Subcutaneous abdominal adipose tissue (tissue), 5 donors: Measurements from ENCODE around the gene IL22RA1.
A peak's percentile ranks its signal among the peaks of the same experiment; 100 is the strongest.

Experiments
- H3K27ac ChIP-seq: one replicate; pipeline ENCODE4 v1.7.0; 2013; ENCODE audit warnings: low read depth, mild to moderate bottlenecking, inconsistent platforms, low read length, moderate library complexity
- H3K27me3 ChIP-seq, 5 donors: one replicate each; pipeline ENCODE4 v1.7.0; 2013; ENCODE audit warnings: low read length in 5 of 5, inconsistent platforms in 1 of 5; ENCODE audit not compliant: control insufficient read depth in 5 of 5, insufficient read depth in 4 of 5
- H3K36me3 ChIP-seq, 5 donors: one replicate each; pipeline ENCODE4 v1.7.0; 2013; ENCODE audit warnings: low read length in 5 of 5; ENCODE audit not compliant: control insufficient read depth in 5 of 5, insufficient read depth in 5 of 5
- H3K4me1 ChIP-seq, 5 donors: one replicate each; pipeline ENCODE4 v1.7.0; 2013; ENCODE audit warnings: low read length in 5 of 5, mild to moderate bottlenecking in 3 of 5, moderate library complexity in 1 of 5; ENCODE audit not compliant: control insufficient read depth in 5 of 5, insufficient read depth in 5 of 5
- H3K4me3 ChIP-seq, 5 donors: one replicate each; pipeline ENCODE4 v1.7.0; 2013; ENCODE audit warnings: low read length in 5 of 5, low read depth in 1 of 5
- H3K9ac ChIP-seq, 5 donors: one replicate each; pipeline ENCODE4 v1.7.0; 2013; ENCODE audit warnings: low read length in 5 of 5, mild to moderate bottlenecking in 4 of 5, moderate library complexity in 3 of 5
- H3K9me3 ChIP-seq, 5 donors: one replicate each; pipeline ENCODE4 v1.7.0; 2013; ENCODE audit warnings: low read length in 5 of 5; ENCODE audit not compliant: control insufficient read depth in 5 of 5
- donor health status: healthy.
- donor health status: healthy.
- donor health status: healthy.
- donor health status: healthy.
- donor health status: healthy.

The IL22RA1 gene

DNA sequence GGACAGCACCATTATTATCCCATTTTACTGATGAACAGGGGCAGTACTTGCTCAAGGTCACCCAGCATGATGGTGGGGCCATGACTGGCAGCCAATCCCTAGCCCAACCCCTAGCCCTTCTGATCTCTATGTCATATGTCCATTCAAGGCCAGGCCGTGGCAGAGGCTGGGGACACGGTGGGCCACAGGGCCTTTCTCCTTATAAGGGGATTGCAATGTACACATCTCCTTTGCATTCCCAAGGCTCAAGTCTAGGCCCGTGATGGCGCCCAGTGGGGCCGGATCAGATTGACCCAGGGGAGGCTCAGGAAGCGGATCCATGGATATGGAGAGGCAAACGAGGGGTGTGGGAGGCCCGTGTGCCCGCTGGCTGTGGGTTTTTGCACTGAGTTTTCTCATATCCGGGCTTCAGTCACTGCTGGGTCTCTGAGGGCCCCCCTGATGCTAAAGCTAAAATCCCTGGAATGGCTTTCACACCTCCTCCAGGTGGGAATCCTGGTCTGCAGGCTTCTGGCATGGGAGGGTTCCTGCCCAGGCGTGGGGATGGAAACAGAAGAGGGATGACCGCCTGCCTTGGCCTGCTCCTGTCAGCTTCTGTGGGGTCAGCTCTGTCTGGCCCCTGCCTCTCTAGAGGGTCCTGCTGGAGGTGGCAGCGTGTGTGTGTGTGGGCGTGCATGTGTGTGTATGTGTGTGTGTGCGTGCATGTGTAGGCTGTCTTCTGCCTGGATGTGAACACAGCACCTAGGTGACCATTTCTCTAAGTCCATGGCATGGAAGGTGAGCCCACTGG lies 33.1 kb downstream of the IL22RA1 start:
- Histone ChIP-seq H3K4me1 (peaks cover 2 to 38% (median 30%) of the 10 kb centered on the region in 5 donors), H3K36me3 (no peaks in the 10 kb centered on the region), H3K4me3 (no peak overlapping the region), H3K27me3 (peaks cover 0 to 22% (median 3%) of the 10 kb centered on the region in 5 donors), H3K27ac (no peak overlapping the region), H3K9ac (peak overlapping the region in 1 of 5 donors; percentile 30), H3K9me3 (no peaks in the 10 kb centered on the region)

DNA sequence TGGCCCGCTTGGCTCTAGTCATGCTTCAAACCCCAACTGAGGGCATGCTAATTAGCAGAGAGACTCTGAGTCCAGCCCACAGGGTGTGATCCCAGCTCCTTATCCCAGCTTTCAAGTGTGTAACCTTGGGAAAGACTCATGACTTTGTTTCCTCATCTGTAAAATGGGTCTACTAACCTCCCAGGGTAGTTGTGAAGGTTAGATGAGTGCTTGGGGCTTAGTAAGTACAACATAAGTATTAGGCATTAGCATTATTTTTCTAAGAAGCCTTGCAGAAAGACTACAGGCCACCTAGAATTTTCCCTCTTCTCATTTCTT lies 33.8 kb downstream of the IL22RA1 start:
- Histone ChIP-seq H3K9ac (no peak overlapping the region), H3K9me3 (no peaks in the 10 kb centered on the region), H3K4me1 (peaks cover 2 to 38% (median 30%) of the 10 kb centered on the region in 5 donors), H3K27ac (no peak overlapping the region), H3K4me3 (no peak overlapping the region), H3K36me3 (no peaks in the 10 kb centered on the region), H3K27me3 (peaks cover 0 to 22% (median 3%) of the 10 kb centered on the region in 5 donors)

DNA sequence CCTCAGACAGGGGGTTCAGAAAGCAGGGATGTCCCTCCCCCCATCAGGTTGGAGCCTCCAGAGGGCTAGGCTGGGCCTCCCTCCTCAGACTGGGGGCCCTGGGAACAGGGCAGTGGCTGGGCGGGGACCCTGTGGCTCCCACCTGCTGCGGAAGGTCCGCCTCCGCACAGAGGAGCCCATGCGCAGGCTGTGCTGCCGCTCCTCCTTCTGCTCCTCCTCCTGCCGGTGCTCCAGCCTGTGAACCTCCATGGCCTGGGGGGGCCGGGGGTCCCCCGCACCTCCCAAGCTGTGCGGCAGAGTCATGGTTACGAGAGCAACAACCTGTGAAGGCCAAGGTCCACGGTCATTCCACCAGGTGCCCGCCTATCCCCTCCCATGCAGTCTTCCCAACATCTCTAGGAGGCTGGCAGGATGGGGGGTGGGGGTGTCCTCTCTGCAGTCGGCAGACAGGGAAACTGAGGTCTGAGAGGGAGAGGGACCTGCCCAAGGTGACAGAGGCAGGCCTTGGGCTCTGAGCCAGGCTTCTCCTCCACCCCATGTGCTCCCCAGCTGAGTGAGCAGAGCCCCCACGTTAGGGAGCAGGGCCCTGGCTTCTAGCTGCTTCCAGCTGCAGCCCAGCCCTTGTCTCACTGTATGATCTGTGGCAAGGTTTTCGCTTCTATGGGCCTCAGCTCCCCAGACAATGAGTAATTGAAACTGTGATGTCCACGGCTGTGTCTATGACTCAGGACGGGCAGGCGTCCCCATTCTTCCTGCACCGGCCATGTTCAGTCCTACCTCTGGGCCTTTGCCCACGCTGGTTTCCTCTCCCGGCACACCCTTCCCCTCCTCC lies 34.4 kb downstream of the IL22RA1 start:
- Histone ChIP-seq H3K9ac (no peak overlapping the region), H3K27me3 (peaks cover 0 to 20% (median 3%) of the 10 kb centered on the region in 5 donors), H3K36me3 (no peaks in the 10 kb centered on the region), H3K27ac (no peak overlapping the region), H3K4me3 (no peak overlapping the region), H3K4me1 (peaks cover 2 to 38% (median 30%) of the 10 kb centered on the region in 5 donors), H3K9me3 (no peaks in the 10 kb centered on the region)

DNA sequence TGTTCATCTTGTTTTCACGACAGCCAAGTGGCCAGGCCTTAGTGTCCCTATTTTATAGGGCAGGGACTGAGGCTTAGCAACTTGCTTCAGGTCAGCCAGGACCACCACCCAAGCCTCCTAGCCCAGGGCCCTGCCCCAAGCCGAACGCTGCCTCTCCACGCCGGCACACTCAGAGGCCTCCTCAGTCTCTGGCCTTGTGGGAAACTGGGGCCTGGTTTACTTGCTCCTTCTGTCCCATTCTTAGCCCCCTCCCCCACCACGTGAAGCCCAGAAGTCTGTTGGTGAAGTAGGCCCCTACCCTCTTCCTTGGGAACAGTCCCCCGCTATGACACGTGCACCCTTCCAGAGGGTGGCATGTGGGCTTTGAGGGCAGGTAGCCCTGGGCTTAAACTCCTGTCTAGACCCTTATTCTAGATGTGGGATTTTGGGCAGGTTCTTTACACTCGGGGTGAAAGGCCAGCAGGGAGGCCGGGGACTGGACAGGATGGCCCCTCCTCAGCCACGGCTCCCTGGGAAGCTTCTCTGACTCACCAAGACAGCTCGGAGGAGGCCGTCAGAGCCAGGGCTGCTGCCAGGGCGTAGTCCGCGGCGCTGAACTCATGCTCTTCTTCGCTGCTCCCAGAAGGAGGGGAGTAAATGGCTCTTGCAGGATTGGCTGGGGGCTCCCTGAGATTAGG lies 35.3 kb downstream of the IL22RA1 start:
- H3K27me3 ChIP-seq: peaks cover 0 to 15% (median 2%) of the 10 kb centered on the region in 5 donors
- H3K9me3 ChIP-seq: no peaks in the 10 kb centered on the region
- H3K27ac ChIP-seq: no peak overlapping the region
- H3K36me3 ChIP-seq: no peaks in the 10 kb centered on the region
- no peak overlapping the region for H3K9ac ChIP-seq
- H3K4me3 ChIP-seq: no peak overlapping the region
- peaks cover 2 to 48% (median 35%) of the 10 kb centered on the region in 5 donors for H3K4me1 ChIP-seq

DNA sequence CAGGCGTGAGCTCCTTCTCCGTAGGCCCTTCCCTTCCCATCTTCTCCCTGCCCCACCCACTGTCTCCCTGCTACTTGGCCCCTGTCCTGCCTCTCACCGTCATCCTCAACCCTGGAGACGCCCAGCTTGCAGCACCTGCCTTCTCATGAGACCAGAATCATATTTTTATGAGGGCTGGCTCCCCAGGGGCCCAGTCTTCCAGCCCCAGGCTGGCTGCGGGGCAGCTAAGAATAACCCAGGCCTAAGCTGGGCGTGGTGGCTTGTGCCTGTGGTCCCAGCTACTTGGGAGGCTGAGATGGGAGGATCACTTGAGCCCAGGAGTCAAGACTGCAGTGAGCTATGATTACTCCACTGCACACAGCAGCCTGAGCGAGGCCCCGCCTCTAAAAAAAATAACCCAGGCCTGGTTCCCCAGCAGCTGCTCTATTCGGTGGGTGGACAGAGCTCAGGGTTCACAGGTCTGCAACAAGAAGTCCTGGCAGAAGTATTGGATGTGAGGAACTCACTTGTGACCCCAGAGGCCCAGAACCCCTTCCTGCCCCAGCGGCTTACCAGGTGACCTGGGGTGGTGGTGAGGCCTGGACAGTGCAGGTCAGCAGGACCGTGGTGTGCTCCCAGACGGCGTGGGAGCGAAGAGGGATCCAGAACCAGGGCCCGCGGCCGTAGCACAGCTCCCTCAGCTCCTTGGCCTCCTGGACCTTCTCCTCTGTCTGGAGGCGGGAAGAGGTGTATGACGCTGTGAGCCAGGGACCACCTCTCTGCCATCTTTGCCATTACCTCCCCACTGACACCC lies 37.4 kb downstream of the IL22RA1 start:
- no peak overlapping the region for H3K9ac ChIP-seq

DNA sequence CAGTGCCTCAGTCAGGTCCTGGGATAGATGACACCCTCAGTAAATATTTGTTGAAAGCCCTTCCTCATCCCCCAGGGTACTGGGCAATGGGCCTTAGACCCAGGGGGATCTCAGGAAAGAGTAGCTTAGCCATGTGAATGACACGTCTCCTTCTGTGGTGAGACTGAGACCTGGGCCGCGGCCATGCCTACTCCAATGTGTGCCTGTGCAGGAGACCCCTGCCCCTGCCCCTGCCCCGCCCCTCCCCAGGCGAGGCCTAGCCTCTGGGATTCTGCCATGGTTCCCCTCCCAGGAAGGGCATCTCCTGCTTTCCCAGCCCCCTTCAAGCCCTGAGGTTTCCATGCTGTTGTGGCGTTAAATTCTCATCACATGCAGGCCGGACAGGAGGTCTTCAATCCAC lies 38.1 kb downstream of the IL22RA1 start:
- Histone ChIP-seq H3K27me3 (peaks cover 0 to 5% (median 0%) of the 10 kb centered on the region in 5 donors), H3K9me3 (no peaks in the 10 kb centered on the region), H3K4me1 (peaks cover 0 to 30% (median 22%) of the 10 kb centered on the region in 5 donors), H3K9ac (no peak overlapping the region), H3K4me3 (no peak overlapping the region), H3K27ac (no peak overlapping the region), H3K36me3 (no peaks in the 10 kb centered on the region)

More for the DNA sequence above, 37.4 kb downstream of the IL22RA1 start:
- H3K36me3 ChIP-seq: no peaks in the 10 kb centered on the region
- peaks cover 0 to 33% (median 22%) of the 10 kb centered on the region in 5 donors for H3K4me1 ChIP-seq
- no peak overlapping the region for H3K4me3 ChIP-seq
- H3K27me3 ChIP-seq: peaks cover 0 to 9% (median 0%) of the 10 kb centered on the region in 5 donors
- no peaks in the 10 kb centered on the region for H3K9me3 ChIP-seq
- H3K27ac ChIP-seq: no peak overlapping the region

DNA sequence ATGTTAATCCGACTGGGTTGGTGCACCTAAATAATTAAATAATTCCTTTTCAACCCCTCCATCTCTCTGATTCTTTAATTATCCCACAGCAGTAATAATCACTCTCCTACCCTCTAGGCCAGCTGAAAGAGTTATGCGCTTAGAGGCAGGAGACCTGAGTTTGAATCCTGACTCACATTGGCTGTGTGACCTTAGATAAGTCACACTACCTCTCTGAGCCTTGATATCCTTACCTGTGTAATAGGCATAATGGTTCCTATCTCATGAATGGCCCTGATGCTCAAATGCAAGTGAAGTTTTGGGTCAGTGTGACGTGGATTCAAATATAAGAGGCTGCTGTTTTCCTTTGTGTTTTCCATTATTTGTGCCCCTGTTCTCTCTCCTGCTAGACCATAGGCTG lies 39.1 kb downstream of the IL22RA1 start:
- Histone ChIP-seq H3K4me1 (peaks cover 0 to 29% (median 22%) of the 10 kb centered on the region in 5 donors), H3K27ac (no peak overlapping the region), H3K4me3 (no peak overlapping the region), H3K9ac (no peak overlapping the region), H3K9me3 (no peaks in the 10 kb centered on the region), H3K36me3 (no peaks in the 10 kb centered on the region), H3K27me3 (peaks cover 0 to 7% (median 0%) of the 10 kb centered on the region in 5 donors)

DNA sequence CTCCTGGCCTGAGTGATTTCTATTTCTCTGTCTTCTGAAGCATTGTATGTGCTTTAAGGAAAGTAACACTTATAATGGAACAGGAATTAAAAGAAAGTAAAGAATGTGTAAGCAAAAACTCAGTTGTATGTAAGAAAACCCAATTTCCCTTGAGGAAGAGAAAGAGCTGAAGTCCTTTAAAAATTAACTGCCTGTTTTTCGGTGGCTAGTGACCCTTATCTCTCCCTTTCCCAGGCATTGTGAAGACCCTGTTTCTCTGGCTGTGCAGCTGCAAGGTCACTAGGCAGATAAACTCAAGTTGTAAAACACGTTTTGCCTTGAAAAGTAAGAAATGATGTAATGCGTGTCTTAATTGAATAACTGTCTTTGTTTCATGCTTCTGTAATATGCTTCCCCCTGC lies 39.5 kb downstream of the IL22RA1 start:
- Histone ChIP-seq H3K4me1 (peaks cover 0 to 24% (median 18%) of the 10 kb centered on the region in 5 donors), H3K36me3 (no peaks in the 10 kb centered on the region), H3K4me3 (no peak overlapping the region), H3K27me3 (peaks cover 0 to 6% (median 0%) of the 10 kb centered on the region in 5 donors), H3K27ac (no peak overlapping the region), H3K9ac (no peak overlapping the region), H3K9me3 (no peaks in the 10 kb centered on the region)

DNA sequence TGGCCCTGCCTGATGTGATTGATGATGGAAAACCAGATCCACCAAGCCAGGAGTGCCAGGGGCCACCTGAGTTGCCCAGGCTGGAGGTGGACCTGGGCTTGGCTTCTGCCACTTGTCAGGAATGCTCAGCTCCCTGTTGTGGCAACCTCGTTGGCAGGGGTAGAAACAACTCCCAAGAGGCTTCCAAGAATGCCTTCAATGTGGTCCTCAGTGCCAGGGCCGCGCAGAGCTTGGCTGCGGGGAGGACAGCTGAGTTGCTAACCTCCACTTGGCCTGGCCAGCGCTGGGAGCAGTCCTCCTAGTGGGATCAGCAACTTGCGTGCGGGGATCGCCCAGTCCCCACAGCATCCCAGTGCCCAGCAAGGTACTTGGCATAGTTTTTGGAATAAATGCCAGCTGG lies 40.0 kb downstream of the IL22RA1 start:
- H3K27me3 ChIP-seq: peaks cover 0 to 6% (median 0%) of the 10 kb centered on the region in 5 donors
- H3K9me3 ChIP-seq: no peaks in the 10 kb centered on the region
- no peaks in the 10 kb centered on the region for H3K36me3 ChIP-seq
- H3K4me3 ChIP-seq: no peak overlapping the region
- no peak overlapping the region for H3K9ac ChIP-seq
- peaks cover 0 to 20% (median 13%) of the 10 kb centered on the region in 5 donors for H3K4me1 ChIP-seq
- H3K27ac ChIP-seq: no peak overlapping the region
